ENCODE measurements around the gene TULP3. TPM values are rescaled to one million over a fixed set of nuclear protein-coding genes. Genes with fewer than 3 reads are reported as not detected.

The TULP3 gene
- total RNA-seq, 1 donor, result 43.4 TPM

DNA sequence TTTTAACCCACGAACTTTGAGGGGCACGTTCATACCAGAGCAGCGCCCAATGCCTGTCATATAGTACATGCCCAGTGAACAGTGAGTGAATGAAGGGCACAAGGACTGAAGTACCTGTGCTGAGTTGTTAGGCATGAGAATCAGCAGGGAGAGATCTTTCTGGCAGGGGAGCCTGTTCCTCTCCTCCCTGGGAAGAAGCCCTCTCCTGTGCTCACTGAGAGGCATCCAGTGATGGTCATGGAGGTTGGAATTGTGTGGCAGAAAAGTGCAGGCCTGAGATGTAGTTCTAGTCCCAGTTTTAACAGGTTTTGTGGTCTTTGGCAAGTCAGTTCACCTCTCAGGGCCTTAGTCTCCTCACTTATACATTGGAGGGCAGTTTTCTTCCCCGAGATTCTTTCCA lies 89.1 kb downstream of the TULP3 start:
- TF ChIP-seq, protein P1, sequence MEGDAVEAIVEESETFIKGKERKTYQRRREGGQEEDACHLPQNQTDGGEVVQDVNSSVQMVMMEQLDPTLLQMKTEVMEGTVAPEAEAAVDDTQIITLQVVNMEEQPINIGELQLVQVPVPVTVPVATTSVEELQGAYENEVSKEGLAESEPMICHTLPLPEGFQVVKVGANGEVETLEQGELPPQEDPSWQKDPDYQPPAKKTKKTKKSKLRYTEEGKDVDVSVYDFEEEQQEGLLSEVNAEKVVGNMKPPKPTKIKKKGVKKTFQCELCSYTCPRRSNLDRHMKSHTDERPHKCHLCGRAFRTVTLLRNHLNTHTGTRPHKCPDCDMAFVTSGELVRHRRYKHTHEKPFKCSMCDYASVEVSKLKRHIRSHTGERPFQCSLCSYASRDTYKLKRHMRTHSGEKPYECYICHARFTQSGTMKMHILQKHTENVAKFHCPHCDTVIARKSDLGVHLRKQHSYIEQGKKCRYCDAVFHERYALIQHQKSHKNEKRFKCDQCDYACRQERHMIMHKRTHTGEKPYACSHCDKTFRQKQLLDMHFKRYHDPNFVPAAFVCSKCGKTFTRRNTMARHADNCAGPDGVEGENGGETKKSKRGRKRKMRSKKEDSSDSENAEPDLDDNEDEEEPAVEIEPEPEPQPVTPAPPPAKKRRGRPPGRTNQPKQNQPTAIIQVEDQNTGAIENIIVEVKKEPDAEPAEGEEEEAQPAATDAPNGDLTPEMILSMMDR (IDR thresholded peaks at IDR 0.05; ENCODE audit: extremely low read depth, low read depth, low read length), result no peak
- H3K27ac ChIP-seq (ENCODE audit: low read depth, low read length), result no peak overlapping the region
- H2AFZ ChIP-seq (ENCODE audit: low read length), result no peak overlapping the region
- H3K4me1 ChIP-seq (ENCODE audit: insufficient read depth, low read length), result no peaks in the 10 kb centered on the region
- H3K27me3 ChIP-seq (ENCODE audit: insufficient read depth, low read length), result no peaks in the 10 kb centered on the region
- H4K20me1 ChIP-seq (ENCODE audit: insufficient read depth, low read length), result peaks cover 55% of the 10 kb centered on the region
- no peak overlapping the region for H3K4me2 ChIP-seq (ENCODE audit: insufficient read depth, low read length)
- peaks cover 15% of the 10 kb centered on the region for H3K36me3 ChIP-seq (ENCODE audit: insufficient read depth, low read length)
- peaks cover 63% of the 10 kb centered on the region for H3K79me2 ChIP-seq (ENCODE audit: insufficient read depth, low read length)
- no peaks in the 10 kb centered on the region for H3K9me3 ChIP-seq (ENCODE audit: low read depth, low read length)
- peak; percentile 45 for DNase-seq (ENCODE audit: insufficient read length, low spot score, missing footprints)
- H3K4me3 ChIP-seq (ENCODE audit: insufficient read depth, low read length), result no peak overlapping the region

DNA sequence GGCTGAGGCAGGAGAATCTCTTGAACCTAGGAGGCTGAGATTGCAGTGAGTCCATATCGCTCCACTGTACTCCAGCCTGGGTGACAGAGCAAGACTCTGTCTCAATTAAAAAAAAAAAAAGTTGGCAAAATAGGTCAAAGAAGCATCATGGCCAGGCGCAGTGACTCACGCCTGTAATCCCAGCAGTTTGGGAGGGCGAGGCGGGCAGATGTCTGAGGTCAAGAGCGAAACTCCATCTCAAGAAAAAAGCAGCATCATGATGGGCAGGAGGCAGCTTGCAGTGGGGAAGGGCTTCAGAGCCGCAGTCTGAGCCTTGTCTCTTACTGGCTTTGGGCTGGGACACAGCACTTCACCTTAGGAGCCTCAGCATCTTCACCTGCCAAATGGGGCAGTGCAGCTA lies 89.9 kb downstream of the TULP3 start:
- Histone ChIP-seq H4K20me1 (ENCODE audit: insufficient read depth, low read length) (peaks cover 50% of the 10 kb centered on the region), H2AFZ (ENCODE audit: low read length) (no peak overlapping the region), H3K36me3 (ENCODE audit: insufficient read depth, low read length) (peaks cover 17% of the 10 kb centered on the region), H3K4me3 (ENCODE audit: insufficient read depth, low read length) (no peak overlapping the region), H3K79me2 (ENCODE audit: insufficient read depth, low read length) (peaks cover 61% of the 10 kb centered on the region), H3K4me1 (ENCODE audit: insufficient read depth, low read length) (no peaks in the 10 kb centered on the region), H3K9me3 (ENCODE audit: low read depth, low read length) (no peaks in the 10 kb centered on the region), H3K4me2 (ENCODE audit: insufficient read depth, low read length) (no peak overlapping the region), H3K27ac (ENCODE audit: low read depth, low read length) (no peak overlapping the region), H3K27me3 (ENCODE audit: insufficient read depth, low read length) (no peaks in the 10 kb centered on the region)
- TF ChIP-seq, protein P1 (IDR thresholded peaks at IDR 0.05; ENCODE audit: extremely low read depth, low read depth, low read length), result no peak
- peak; percentile 25 for DNase-seq (ENCODE audit: insufficient read length, low spot score, missing footprints)

GRCh38 chr12:2982361-2982760 lies 91.7 kb downstream of the TULP3 start:
- Histone ChIP-seq H4K20me1 (ENCODE audit: insufficient read depth, low read length) (peaks cover 42% of the 10 kb centered on the region), H3K27ac (ENCODE audit: low read depth, low read length) (no peak overlapping the region), H3K9me3 (ENCODE audit: low read depth, low read length) (no peaks in the 10 kb centered on the region), H3K4me2 (ENCODE audit: insufficient read depth, low read length) (no peak overlapping the region), H3K27me3 (ENCODE audit: insufficient read depth, low read length) (no peaks in the 10 kb centered on the region), H3K36me3 (ENCODE audit: insufficient read depth, low read length) (peaks cover 17% of the 10 kb centered on the region), H3K79me2 (ENCODE audit: insufficient read depth, low read length) (peaks cover 56% of the 10 kb centered on the region), H2AFZ (ENCODE audit: low read length) (no peak overlapping the region), H3K4me3 (ENCODE audit: insufficient read depth, low read length) (no peak overlapping the region), H3K4me1 (ENCODE audit: insufficient read depth, low read length) (no peaks in the 10 kb centered on the region)
- DNase-seq (ENCODE audit: insufficient read length, low spot score, missing footprints), result no peak
- TF ChIP-seq, protein P1 (IDR thresholded peaks at IDR 0.05; ENCODE audit: extremely low read depth, low read depth, low read length), result no peak

- peaks cover 34% of the 10 kb centered on the region for H4K20me1 ChIP-seq (ENCODE audit: insufficient read depth, low read length)
- H3K4me3 ChIP-seq (ENCODE audit: insufficient read depth, low read length), result no peak overlapping the region
- H3K36me3 ChIP-seq (ENCODE audit: insufficient read depth, low read length), result peaks cover 19% of the 10 kb centered on the region
- no peaks in the 10 kb centered on the region for H3K27me3 ChIP-seq (ENCODE audit: insufficient read depth, low read length)
- peaks cover 53% of the 10 kb centered on the region for H3K79me2 ChIP-seq (ENCODE audit: insufficient read depth, low read length)
- no peak overlapping the region for H2AFZ ChIP-seq (ENCODE audit: low read length)
- no peak overlapping the region for H3K4me2 ChIP-seq (ENCODE audit: insufficient read depth, low read length)
- DNase-seq (ENCODE audit: insufficient read length, low spot score, missing footprints), result no peak
- no peaks in the 10 kb centered on the region for H3K4me1 ChIP-seq (ENCODE audit: insufficient read depth, low read length)
- TF ChIP-seq, protein P1 (IDR thresholded peaks at IDR 0.05; ENCODE audit: extremely low read depth, low read depth, low read length), result no peak
- no peak overlapping the region for H3K27ac ChIP-seq (ENCODE audit: low read depth, low read length)
- H3K9me3 ChIP-seq (ENCODE audit: low read depth, low read length), result no peaks in the 10 kb centered on the region
Observed at GRCh38 chr12:2984249-2984648, 93.6 kb downstream of the TULP3 start.

Measured in osteoblast (primary cell).